ENCODE data around the gene ADD2.
"Not testable (repeated sequence)": the region's sequence is repeated elsewhere in the genome, so short reads cannot be mapped to it uniquely, and the experiment has no call there.

The ADD2 gene

DNA sequence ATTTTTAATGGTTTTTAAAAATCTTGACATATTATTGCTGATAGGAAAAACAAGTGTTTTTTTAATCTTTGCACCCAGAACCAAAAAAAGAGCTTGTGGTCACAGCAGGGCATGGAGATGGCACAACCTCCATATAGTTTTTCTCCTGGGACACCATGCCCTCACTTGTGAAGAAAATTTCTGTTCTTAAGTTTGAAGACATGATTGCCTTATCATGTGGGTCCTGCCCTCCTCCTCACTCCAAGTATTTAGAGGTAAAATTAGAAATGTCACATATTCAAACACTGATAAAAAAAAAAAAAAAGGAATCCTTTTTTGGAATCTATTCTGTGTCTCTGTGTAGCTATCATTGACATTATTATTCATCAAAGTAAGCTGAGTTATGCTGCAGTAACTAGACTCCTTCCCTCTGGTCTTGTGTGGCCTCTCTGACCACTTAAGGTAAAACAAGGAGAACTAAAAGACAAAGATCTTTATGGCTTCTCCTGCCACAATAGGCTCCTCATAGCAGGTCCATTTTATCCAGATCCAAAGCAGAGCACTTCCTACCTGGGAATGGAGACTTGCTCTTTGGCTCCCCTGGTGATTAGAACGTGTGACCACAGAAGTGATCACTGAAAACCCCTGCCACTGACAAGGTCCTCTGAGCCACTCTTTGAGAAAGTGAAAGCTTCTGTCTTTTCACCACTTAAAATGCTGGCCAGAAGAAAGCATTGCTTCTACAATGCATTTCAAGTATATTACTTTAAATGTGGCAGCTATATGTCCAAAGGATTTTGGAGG lies 19.8 kb downstream of the ADD2 start:
- no peak overlapping the region for H3K27ac Mint-ChIP-seq
- H3K27me3 Mint-ChIP-seq = no peaks in the 10 kb centered on the region
- H3K4me3 Mint-ChIP-seq = no peak overlapping the region
- peaks cover 5% of the 10 kb centered on the region for H3K36me3 Mint-ChIP-seq
- H3K4me1 Mint-ChIP-seq (ENCODE audit: low read depth) = peaks cover 5% of the 10 kb centered on the region
- peaks cover 5% of the 10 kb centered on the region for H3K9me3 Mint-ChIP-seq (ENCODE audit: low read depth)

DNA sequence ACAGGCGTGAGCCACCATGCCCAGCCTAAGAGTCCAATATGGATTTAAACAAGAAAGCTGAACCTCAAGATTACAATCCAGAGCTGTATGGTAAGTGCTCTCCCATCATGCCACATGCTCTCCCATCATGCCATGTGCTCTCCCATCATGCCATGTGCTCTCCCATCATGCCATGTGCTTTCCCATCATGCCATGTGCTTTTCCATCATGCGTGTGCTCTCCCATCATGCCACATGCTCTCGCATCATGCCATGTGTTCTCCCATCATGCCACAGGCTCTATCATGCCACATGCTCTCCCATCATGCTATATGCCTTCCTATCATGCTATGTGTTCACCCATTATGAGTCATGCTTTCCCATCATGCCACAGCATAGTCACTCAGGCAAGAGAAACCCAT lies 20.7 kb downstream of the ADD2 start:
- Mint-ChIP-seq H3K9me3 (ENCODE audit: low read depth) (peaks cover 5% of the 10 kb centered on the region), H3K4me1 (ENCODE audit: low read depth) (peaks cover 5% of the 10 kb centered on the region), H3K36me3 (peaks cover 5% of the 10 kb centered on the region), H3K27ac (no peak overlapping the region), H3K27me3 (no peaks in the 10 kb centered on the region), H3K4me3 (no peak overlapping the region)

DNA sequence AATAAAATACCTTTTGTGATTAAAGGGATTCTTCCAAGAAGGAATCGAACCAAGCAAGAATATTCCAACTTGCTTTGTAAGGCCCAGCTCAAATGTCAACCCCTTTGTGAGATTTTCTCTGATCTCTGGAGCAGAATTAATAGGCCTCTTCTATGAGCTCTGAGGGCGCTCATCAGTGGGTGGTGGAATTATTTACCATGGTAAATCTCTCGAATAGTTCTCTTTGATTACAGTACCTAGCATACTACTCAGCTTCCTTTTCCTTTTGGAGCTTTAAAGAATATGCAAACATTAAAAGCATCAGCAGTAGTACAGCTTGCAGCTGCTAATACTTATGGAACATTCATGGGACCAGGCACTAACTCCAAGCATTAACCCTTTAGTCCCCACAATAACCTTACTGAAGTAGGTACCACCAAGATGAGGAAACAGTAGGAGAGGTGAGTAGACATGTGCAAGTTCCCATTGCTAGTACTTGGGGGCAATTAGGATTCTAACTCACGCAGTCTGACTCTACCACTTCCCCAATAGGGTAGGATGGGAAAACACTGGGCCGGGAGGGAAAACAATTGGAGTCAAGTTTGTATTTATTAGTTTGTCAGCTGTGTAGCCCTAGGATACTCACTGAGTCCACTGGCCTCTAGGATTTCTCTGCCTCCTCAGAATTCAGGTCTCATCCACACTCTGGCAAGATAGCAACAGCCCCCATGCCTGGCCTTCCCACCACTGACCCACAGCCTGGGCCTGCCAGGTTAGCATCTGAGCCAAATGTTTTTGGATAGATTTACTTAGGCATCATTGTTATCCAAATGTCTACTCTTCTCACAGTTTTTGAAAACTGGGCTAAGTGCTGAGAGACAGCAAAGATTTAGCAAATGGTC lies 21.7 kb downstream of the ADD2 start:
- Mint-ChIP-seq H3K9me3 (ENCODE audit: low read depth) (peaks cover 5% of the 10 kb centered on the region), H3K27me3 (no peaks in the 10 kb centered on the region), H3K27ac (no peak overlapping the region), H3K4me1 (ENCODE audit: low read depth) (peaks cover 5% of the 10 kb centered on the region), H3K36me3 (peaks cover 5% of the 10 kb centered on the region), H3K4me3 (no peak overlapping the region)

DNA sequence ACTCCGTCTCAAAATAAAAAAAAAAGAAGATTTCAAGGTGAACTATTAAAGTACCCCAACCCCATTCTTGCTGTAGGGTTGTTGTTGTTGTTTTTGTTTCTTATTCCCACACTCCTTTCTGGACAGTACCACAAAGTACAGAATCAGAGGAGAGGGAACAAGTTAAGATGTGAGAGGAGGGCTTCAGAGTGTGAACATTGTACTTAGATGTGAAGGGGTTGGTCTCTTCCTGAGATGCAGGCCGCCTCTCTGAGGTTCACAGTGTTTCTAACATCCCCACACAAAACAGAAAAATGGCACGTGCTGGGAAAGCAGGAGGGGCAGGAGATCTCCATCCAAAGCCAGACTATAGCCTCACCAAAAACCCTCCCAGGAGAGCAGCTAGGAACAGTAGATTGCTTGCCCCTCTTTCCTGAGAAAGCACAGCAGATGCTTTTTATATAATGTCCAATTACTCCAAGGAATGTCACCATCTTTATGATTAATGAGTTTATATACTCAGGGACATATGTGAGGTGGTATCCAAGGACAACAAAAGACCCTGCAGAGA lies 22.6 kb downstream of the ADD2 start:
- no peak overlapping the region for H3K27ac Mint-ChIP-seq
- peaks cover 5% of the 10 kb centered on the region for H3K9me3 Mint-ChIP-seq (ENCODE audit: low read depth)
- peaks cover 5% of the 10 kb centered on the region for H3K4me1 Mint-ChIP-seq (ENCODE audit: low read depth)
- no peaks in the 10 kb centered on the region for H3K27me3 Mint-ChIP-seq
- no peak overlapping the region for H3K4me3 Mint-ChIP-seq
- H3K36me3 Mint-ChIP-seq = peaks cover 8% of the 10 kb centered on the region

DNA sequence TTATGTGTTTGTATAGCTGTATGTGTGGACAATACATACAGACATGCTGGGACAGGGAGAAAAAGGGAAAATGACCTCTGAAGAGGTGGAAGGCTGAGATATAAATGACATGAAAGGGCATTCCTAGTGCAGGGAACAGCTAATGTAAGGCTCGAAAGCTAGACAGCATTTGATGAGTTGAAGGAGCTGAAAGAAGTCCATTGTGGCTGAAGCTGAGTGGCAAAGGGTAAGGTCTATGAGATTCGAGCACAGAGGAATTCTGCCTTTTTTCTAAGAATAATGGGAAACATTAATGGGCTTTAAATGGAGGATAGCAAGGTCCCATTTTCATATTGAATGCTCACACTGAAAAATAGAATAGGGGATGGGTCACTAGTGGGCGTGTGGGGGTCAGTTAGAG lies 23.6 kb downstream of the ADD2 start:
- Mint-ChIP-seq H3K9me3 (ENCODE audit: low read depth) (peaks cover 8% of the 10 kb centered on the region), H3K4me3 (no peak overlapping the region), H3K36me3 (peaks cover 10% of the 10 kb centered on the region), H3K27ac (no peak overlapping the region), H3K27me3 (no peaks in the 10 kb centered on the region), H3K4me1 (ENCODE audit: low read depth) (peaks cover 5% of the 10 kb centered on the region)

DNA sequence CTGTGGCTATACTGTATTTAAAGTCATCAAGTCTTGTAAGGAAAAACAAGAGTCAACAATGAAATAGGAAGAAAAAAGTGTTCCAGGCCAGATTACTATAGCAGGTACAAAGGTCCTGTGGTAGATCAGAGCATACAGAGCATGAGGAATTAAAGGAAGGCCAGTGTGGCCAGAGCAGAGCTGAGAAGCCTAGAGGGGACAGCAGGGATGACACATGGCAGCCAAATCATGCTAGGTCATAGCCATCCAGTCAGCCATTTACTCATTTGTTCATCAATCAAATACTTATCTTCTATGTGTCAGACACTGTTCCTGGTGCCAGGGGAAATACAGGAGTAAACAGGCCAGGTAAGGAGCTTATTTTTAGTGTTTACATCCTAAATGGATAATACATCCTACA lies 24.3 kb downstream of the ADD2 start:
- Mint-ChIP-seq H3K27ac (no peak overlapping the region), H3K36me3 (peaks cover 12% of the 10 kb centered on the region), H3K9me3 (ENCODE audit: low read depth) (peaks cover 8% of the 10 kb centered on the region), H3K27me3 (no peaks in the 10 kb centered on the region), H3K4me1 (ENCODE audit: low read depth) (peaks cover 3% of the 10 kb centered on the region), H3K4me3 (no peak overlapping the region)

DNA sequence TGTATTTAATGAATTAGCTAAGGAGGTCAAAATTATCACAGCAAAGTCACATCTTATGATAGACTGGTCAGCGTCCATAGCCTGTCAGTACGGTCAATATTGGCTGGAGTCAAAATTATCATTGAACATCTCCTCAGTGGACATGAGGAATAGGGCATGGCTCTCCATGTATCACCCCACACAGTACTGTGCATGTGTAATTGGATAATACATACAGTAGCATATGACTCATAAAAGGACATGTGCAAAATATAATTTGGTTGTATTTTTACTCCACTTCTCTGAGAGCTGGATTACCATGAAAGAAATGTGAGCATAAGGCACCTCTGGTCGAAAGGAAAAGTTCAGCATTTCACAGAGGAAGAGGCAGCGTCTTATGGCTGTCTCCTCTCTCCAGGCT lies 24.9 kb downstream of the ADD2 start:
- no peak overlapping the region for H3K27ac Mint-ChIP-seq
- no peaks in the 10 kb centered on the region for H3K27me3 Mint-ChIP-seq
- peaks cover 12% of the 10 kb centered on the region for H3K36me3 Mint-ChIP-seq
- peaks cover 8% of the 10 kb centered on the region for H3K9me3 Mint-ChIP-seq (ENCODE audit: low read depth)
- peaks cover 3% of the 10 kb centered on the region for H3K4me1 Mint-ChIP-seq (ENCODE audit: low read depth)
- H3K4me3 Mint-ChIP-seq = no peak overlapping the region

DNA sequence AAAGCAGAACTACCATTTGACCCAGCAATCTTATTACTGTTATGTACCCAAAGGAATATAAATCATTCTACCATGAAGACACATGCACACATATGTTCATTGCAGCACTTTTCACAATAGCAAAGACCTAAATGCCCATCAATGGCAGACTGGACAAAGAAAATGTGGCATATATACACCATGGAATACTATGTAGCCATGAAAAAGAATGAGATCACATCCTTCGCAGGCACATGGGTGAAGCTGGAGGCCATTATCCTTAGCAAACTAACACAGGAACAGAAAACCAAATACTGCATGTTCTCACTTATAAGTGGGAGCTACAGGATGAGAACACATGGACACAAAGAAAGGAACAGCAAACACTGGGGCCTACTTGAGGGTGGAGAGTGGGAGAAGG lies 28.5 kb downstream of the ADD2 start:
- not testable (repeated sequence) for H3K27ac Mint-ChIP-seq; H3K27me3 Mint-ChIP-seq; H3K4me3 Mint-ChIP-seq; H3K9me3 Mint-ChIP-seq (ENCODE audit: low read depth); H3K4me1 Mint-ChIP-seq (ENCODE audit: low read depth)
- peaks cover 11% of the 10 kb centered on the region for H3K36me3 Mint-ChIP-seq

DNA sequence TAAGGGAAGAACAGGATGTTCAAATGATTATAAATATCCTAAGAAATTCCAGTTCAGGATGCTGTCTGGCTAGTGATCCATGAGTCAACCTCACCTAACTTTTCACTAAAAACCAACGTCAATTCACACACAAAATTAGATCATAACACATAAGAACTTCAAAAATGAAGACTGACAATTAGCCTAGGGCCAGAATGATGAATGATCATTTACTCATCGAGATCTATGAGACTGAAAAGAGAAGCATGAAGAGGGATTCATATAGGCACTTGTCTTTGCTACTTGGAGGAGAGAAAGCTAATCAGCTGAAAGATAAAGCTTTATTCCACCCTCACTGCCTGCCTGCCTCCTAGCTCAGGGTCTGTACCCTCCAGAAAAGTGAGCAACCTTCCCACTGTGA lies 29.8 kb downstream of the ADD2 start:
- no peak overlapping the region for H3K27ac Mint-ChIP-seq
- H3K4me3 Mint-ChIP-seq = no peak overlapping the region
- H3K27me3 Mint-ChIP-seq = no peaks in the 10 kb centered on the region
- H3K4me1 Mint-ChIP-seq (ENCODE audit: low read depth) = peaks cover 12% of the 10 kb centered on the region
- peaks cover 11% of the 10 kb centered on the region for H3K36me3 Mint-ChIP-seq
- H3K9me3 Mint-ChIP-seq (ENCODE audit: low read depth) = peaks cover 3% of the 10 kb centered on the region

DNA sequence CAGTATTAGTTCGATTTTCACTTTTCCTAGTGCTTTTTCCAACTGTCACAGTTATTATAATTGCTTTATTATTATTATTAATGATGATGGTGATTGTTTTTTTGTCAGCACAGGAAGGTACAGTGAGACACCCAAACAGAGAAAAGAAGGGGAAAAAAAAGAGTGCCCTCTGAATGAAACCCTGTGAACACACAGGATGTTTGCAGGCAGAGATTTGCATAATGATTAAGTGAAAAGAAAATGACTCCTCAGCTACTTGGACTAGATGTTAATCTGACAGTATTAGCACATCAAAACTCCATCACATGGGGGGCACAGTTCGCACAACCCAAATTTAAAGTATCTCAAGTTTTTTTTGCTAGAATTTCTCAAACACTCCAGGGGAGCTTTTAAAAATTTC lies 32.9 kb downstream of the ADD2 start:
- no peak overlapping the region for H3K27ac Mint-ChIP-seq
- no peak overlapping the region for H3K4me3 Mint-ChIP-seq
- H3K36me3 Mint-ChIP-seq = peaks cover 6% of the 10 kb centered on the region
- peaks cover 3% of the 10 kb centered on the region for H3K9me3 Mint-ChIP-seq (ENCODE audit: low read depth)
- no peaks in the 10 kb centered on the region for H3K27me3 Mint-ChIP-seq
- H3K4me1 Mint-ChIP-seq (ENCODE audit: low read depth) = peaks cover 12% of the 10 kb centered on the region

DNA sequence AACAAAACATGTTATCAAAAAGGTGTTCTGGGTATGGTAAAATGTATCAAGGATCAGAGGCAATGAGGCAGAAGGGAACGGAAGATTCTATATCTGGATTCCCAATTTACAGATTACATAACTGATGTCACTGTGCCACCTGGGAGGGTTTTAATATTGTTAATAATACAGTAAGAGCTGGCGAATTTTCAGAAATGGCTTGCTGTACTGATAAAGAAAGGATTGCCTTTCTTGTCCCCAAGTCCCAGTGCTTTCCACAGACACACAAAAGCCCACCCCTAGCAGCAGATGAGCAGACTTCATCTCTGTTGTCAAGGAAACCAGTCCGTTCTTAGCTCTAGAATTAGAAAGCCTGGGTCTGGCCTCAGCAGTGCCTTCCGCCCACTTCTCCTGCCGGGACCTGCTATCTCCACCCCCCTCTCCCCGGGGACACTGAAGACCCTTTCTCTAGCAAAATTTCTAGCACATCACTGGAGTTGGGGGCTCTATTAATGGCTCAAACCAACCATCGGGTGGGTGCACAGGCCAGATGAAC lies 34.3 kb downstream of the ADD2 start:
- H3K36me3 Mint-ChIP-seq = peaks cover 2% of the 10 kb centered on the region
- H3K27ac Mint-ChIP-seq = no peak overlapping the region
- no peaks in the 10 kb centered on the region for H3K27me3 Mint-ChIP-seq
- peaks cover 12% of the 10 kb centered on the region for H3K4me1 Mint-ChIP-seq (ENCODE audit: low read depth)
- H3K9me3 Mint-ChIP-seq (ENCODE audit: low read depth) = no peaks in the 10 kb centered on the region
- no peak overlapping the region for H3K4me3 Mint-ChIP-seq

DNA sequence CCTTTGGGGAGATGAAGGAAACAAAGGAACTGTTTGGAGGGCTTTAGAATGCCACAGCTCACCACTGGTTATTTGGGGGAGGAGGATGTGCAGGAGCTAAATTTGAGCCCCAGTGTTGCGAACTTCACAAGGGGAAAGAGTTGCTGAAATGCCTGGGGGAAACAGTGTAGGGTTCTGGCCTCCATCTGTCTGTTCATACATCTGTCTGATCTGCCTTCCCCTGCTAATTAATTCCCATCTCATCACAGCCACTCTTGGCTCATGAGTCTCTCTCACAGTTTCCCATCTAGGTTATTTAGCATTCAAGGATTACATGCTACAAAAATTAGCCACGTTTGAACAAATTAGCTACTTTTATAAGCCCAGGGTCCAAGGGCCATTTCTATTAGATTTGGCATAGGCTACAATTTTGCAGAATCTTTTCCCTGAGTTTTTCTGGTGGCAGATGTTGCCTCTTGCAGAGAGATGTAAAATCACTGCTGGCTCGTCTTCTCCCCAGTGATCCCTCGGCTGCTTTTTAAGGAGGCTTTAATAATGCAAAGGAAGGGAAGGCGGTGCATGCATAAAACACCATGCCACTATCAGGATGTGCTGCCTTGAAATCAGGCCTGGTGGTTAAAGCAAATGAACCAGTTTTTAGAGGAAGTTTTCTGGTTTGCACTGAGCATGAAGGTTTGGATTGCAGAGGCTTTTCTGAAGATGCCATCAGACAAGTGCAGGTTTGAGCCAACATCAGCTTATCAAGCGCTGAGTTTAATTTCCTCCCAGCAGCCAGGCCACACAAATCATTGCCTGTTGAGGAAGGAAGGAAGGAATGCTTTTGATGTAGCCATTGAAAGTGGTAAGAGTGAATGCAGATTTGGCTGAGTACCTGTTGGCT lies 35.0 kb downstream of the ADD2 start:
- Mint-ChIP-seq H3K4me3 (no peak overlapping the region), H3K27me3 (no peaks in the 10 kb centered on the region), H3K9me3 (ENCODE audit: low read depth) (no peaks in the 10 kb centered on the region), H3K36me3 (peaks cover 2% of the 10 kb centered on the region), H3K27ac (no peak overlapping the region), H3K4me1 (ENCODE audit: low read depth) (peaks cover 12% of the 10 kb centered on the region)

DNA sequence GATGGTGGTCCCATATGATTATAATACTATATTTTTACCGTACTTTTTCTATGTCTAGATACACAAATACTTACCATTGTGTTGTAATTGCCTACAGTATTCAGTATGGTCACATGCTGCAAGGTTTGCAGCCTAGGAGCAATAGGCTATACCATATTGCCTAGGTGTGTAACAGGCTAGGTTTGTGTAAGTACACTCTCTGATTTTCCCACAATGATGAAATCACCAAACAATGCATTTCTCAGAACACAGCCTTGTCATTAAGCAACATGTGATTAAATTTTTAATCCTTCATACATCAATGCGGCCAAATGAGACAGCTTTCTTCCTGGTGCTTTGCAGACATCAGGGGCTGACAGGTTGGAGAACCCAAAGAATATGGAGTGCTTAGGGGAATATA lies 37.3 kb downstream of the ADD2 start:
- peaks cover 12% of the 10 kb centered on the region for H3K4me1 Mint-ChIP-seq (ENCODE audit: low read depth)
- H3K27me3 Mint-ChIP-seq = no peaks in the 10 kb centered on the region
- H3K4me3 Mint-ChIP-seq = no peak overlapping the region
- no peaks in the 10 kb centered on the region for H3K9me3 Mint-ChIP-seq (ENCODE audit: low read depth)
- no peak overlapping the region for H3K27ac Mint-ChIP-seq
- no peaks in the 10 kb centered on the region for H3K36me3 Mint-ChIP-seq

DNA sequence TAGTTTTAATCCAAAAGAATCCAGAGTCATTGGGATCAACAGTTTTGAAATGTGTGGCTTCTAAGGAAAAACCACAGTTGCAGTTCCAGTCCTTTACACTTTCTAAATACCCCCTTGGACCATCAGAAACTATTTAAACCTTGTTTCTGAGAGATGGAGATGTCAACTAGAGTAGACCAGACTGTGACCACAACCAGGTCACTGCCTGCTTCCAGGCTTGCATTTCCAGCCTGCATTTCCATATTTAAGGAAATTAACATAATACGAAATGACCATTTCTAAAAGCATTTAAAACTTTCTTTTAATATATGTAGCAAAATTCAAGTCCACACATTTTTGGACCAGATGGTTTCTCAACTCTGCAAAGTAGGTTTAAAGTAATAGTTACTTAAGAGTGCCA lies 38.4 kb downstream of the ADD2 start:
- Mint-ChIP-seq H3K27ac (no peak overlapping the region), H3K4me1 (ENCODE audit: low read depth) (peaks cover 6% of the 10 kb centered on the region), H3K4me3 (no peak overlapping the region), H3K9me3 (ENCODE audit: low read depth) (no peaks in the 10 kb centered on the region), H3K27me3 (no peaks in the 10 kb centered on the region), H3K36me3 (no peaks in the 10 kb centered on the region)

Data from activated naive CD8-positive, alpha-beta T cell (primary cell).